ENCODE data around the gene ERRFI1. TPM values are rescaled to one million over a fixed set of nuclear protein-coding genes. Genes with fewer than 3 reads are reported as not detected.

The ERRFI1 gene
- total RNA-seq, 1 donor, result 70.4 TPM

DNA sequence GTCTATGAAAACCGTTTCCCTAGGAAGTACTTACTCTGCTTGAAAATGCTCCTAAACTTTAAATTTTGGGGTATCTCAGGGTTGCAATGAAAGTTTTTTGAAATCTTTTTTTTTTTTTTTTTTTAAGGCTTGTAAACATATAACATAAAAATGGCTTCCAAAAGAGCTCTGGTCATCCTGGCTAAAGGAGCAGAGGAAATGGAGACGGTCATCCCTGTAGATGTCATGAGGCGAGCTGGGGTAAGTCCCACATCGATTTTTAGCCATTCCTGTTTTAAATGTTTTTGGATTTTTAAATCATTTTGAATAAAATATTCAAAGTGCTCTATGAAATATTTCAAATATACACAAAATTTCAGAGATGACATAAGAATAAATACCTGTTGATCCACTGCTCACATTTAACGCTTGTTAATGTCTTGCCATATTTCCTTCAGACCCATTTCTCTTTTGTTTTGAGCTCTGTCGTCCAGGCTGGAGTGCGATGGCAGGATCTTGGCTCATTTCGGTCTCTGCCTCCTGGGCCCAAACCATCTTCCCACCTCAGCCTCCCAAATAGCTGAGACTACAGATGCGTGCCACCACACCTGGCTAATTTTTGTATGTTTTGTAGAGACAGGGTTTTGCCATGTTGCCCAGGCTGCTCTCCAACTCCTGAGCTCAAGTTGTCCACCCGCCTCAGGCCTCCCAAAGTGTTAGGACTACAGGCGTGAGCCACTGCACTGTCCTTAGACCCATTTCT, 63.3 kb downstream of the ERRFI1 start:
- TF ChIP-seq, protein P1, sequence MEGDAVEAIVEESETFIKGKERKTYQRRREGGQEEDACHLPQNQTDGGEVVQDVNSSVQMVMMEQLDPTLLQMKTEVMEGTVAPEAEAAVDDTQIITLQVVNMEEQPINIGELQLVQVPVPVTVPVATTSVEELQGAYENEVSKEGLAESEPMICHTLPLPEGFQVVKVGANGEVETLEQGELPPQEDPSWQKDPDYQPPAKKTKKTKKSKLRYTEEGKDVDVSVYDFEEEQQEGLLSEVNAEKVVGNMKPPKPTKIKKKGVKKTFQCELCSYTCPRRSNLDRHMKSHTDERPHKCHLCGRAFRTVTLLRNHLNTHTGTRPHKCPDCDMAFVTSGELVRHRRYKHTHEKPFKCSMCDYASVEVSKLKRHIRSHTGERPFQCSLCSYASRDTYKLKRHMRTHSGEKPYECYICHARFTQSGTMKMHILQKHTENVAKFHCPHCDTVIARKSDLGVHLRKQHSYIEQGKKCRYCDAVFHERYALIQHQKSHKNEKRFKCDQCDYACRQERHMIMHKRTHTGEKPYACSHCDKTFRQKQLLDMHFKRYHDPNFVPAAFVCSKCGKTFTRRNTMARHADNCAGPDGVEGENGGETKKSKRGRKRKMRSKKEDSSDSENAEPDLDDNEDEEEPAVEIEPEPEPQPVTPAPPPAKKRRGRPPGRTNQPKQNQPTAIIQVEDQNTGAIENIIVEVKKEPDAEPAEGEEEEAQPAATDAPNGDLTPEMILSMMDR (IDR thresholded peaks at IDR 0.05; ENCODE audit: insufficient read depth, low read depth, low read length), result no peak
- peak overlapping the region; percentile 92 for H3K4me3 ChIP-seq (ENCODE audit: low read depth, low read length)
- DNase-seq (ENCODE audit: low read depth), result no peak

DNA sequence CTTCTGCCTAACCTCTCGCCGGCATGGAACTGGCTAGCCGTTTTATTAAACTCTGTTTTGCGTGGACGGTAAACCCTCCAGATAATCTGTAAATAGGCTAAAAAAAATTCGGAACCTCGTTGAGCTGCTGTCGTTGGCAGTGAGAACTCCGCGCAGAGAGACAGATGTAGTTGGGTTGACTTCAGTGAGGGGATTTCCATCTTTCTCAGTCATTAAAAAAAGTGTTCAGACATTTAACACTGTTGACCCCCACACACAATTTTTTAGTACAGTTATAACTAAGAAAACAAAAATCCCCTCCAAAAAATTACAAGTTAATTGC, 64.1 kb downstream of the ERRFI1 start:
- TF ChIP-seq, protein P1 (IDR thresholded peaks at IDR 0.05; ENCODE audit: insufficient read depth, low read depth, low read length), result no peak
- peak overlapping the region; percentile 92 for H3K4me3 ChIP-seq (ENCODE audit: low read depth, low read length)
- no peak for DNase-seq (ENCODE audit: low read depth)

Small RNAs within 50 kb of the gene (small RNA-seq; reads per million reads assigned to genes)
- gene RF00019, result not detected

Other genes starting within 250 kb of the ERRFI1 start
- gene PER3, start 242.0 kb downstream of the ERRFI1 start, total RNA-seq, result 5.5 and 5.6 TPM in 2 replicates
- not detected in 2 replicates for gene UTS2, start 173.2 kb downstream of the ERRFI1 start, total RNA-seq
- gene TNFRSF9, start 85.5 kb downstream of the ERRFI1 start, total RNA-seq, result 0.32 and 0.43 TPM in 2 replicates
- 172 and 198 TPM in 2 replicates for gene PARK7, start 64.6 kb downstream of the ERRFI1 start, total RNA-seq